ENCODE data around the gene TOB2. TPM values are rescaled to one million over a fixed set of nuclear protein-coding genes. Genes with fewer than 3 reads are reported as not detected.

TOB2 gene
- 46.0 and 46.4 TPM in 2 replicates for total RNA-seq

GRCh38 chr22:41446639-41447434 lies at the start of gene TOB2:
Gene TOB2, minus strand, starts transcription at chr22:41446801. Its CDS starts 9,456 bp downstream, at chr22:41437345.
- Mint-ChIP-seq H3K27me3 (ENCODE audit: insufficient read depth) (peaks cover 2% of the 10 kb centered on the region), H3K36me3 (ENCODE audit: low read depth) (peaks cover 17% of the 10 kb centered on the region), H3K27ac (peak within 1 kb of the TSS; percentile 98), H3K4me1 (ENCODE audit: low read depth) (peaks cover 27% of the 10 kb centered on the region), H3K4me3 (peak within 1 kb of the TSS; percentile 97), H3K9me3 (no peaks in the 10 kb centered on the region)
- DNase-seq (ENCODE audit: low spot score): peak; percentile 94
- intact Hi-C loops (cut with micrococcal nuclease): loop anchor here (1.0 to 10.0 kb wide), 4 partner anchors 174 to 1925 kb away; partner anchors contain the start of genes ATF4, CENPM, DESI1 and NAGA

- Mint-ChIP-seq H3K4me1 (ENCODE audit: low read depth) (no peaks in the 10 kb centered on the region), H3K9me3 (no peaks in the 10 kb centered on the region), H3K36me3 (ENCODE audit: low read depth) (peaks cover 3% of the 10 kb centered on the region), H3K4me3 (no peak overlapping the region), H3K27ac (no peak overlapping the region), H3K27me3 (ENCODE audit: insufficient read depth) (no peaks in the 10 kb centered on the region)
- intact Hi-C loops (cut with micrococcal nuclease): no loop called here
- no peak for DNase-seq (ENCODE audit: low spot score)
These were observed 44.9 kb upstream of the TOB2 start for GRCh38 chr22:41491374-41492100.

- H3K36me3 Mint-ChIP-seq (ENCODE audit: low read depth): peaks cover 3% of the 10 kb centered on the region
- no peaks in the 10 kb centered on the region for H3K27me3 Mint-ChIP-seq (ENCODE audit: insufficient read depth)
- no peaks in the 10 kb centered on the region for H3K9me3 Mint-ChIP-seq
- intact Hi-C loops (cut with micrococcal nuclease): no loop called here
- no peak overlapping the region for H3K27ac Mint-ChIP-seq
- peaks cover 3% of the 10 kb centered on the region for H3K4me1 Mint-ChIP-seq (ENCODE audit: low read depth)
- no peak for DNase-seq (ENCODE audit: low spot score)
- H3K4me3 Mint-ChIP-seq: no peak overlapping the region
These were observed 42.2 kb upstream of the TOB2 start for GRCh38 chr22:41488596-41489385.

GRCh38 chr22:41488076-41488475 lies 41.5 kb upstream of the TOB2 start:
- intact Hi-C loops (cut with micrococcal nuclease): no loop called here
- no peak for DNase-seq (ENCODE audit: low spot score)
- H3K4me3 Mint-ChIP-seq: no peak overlapping the region
- peaks cover 6% of the 10 kb centered on the region for H3K4me1 Mint-ChIP-seq (ENCODE audit: low read depth)
- H3K36me3 Mint-ChIP-seq (ENCODE audit: low read depth): peaks cover 3% of the 10 kb centered on the region
- no peaks in the 10 kb centered on the region for H3K27me3 Mint-ChIP-seq (ENCODE audit: insufficient read depth)
- no peak overlapping the region for H3K27ac Mint-ChIP-seq
- no peaks in the 10 kb centered on the region for H3K9me3 Mint-ChIP-seq

GRCh38 chr22:41487037-41487935 lies 40.7 kb upstream of the TOB2 start:
- intact Hi-C loops (cut with micrococcal nuclease): no loop called here

GRCh38 chr22:41485033-41485432 lies 38.4 kb upstream of the TOB2 start:
- peaks cover 17% of the 10 kb centered on the region for H3K4me1 Mint-ChIP-seq (ENCODE audit: low read depth)
- no peaks in the 10 kb centered on the region for H3K36me3 Mint-ChIP-seq (ENCODE audit: low read depth)
- intact Hi-C loops (cut with micrococcal nuclease): no loop called here
- H3K9me3 Mint-ChIP-seq: no peaks in the 10 kb centered on the region
- DNase-seq (ENCODE audit: low spot score): no peak
- H3K27ac Mint-ChIP-seq: no peak overlapping the region
- no peaks in the 10 kb centered on the region for H3K27me3 Mint-ChIP-seq (ENCODE audit: insufficient read depth)
- H3K4me3 Mint-ChIP-seq: no peak overlapping the region

More at GRCh38 chr22:41487037-41487935, 40.7 kb upstream of the TOB2 start:
- no peak for DNase-seq (ENCODE audit: low spot score)
- peak overlapping the region; percentile 2 for H3K27ac Mint-ChIP-seq
- H3K4me3 Mint-ChIP-seq: no peak overlapping the region
- H3K4me1 Mint-ChIP-seq (ENCODE audit: low read depth): peaks cover 11% of the 10 kb centered on the region
- no peaks in the 10 kb centered on the region for H3K27me3 Mint-ChIP-seq (ENCODE audit: insufficient read depth)
- peaks cover 3% of the 10 kb centered on the region for H3K36me3 Mint-ChIP-seq (ENCODE audit: low read depth)
- H3K9me3 Mint-ChIP-seq: no peaks in the 10 kb centered on the region

GRCh38 chr22:41482319-41482935 lies 35.8 kb upstream of the TOB2 start:
- intact Hi-C loops (cut with micrococcal nuclease): no loop called here
- no peak overlapping the region for H3K4me3 Mint-ChIP-seq
- no peak for DNase-seq (ENCODE audit: low spot score)
- H3K27me3 Mint-ChIP-seq (ENCODE audit: insufficient read depth): no peaks in the 10 kb centered on the region
- H3K9me3 Mint-ChIP-seq: no peaks in the 10 kb centered on the region
- H3K36me3 Mint-ChIP-seq (ENCODE audit: low read depth): no peaks in the 10 kb centered on the region
- H3K27ac Mint-ChIP-seq: peak overlapping the region; percentile 0
- H3K4me1 Mint-ChIP-seq (ENCODE audit: low read depth): peaks cover 33% of the 10 kb centered on the region

GRCh38 chr22:41481925-41482318 lies 35.3 kb upstream of the TOB2 start:
- intact Hi-C loops (cut with micrococcal nuclease): loop anchor here (2.0 kb wide), 1 partner anchor 37 kb away; no protein-coding TSS in a partner anchor
- H3K9me3 Mint-ChIP-seq: no peaks in the 10 kb centered on the region
- H3K36me3 Mint-ChIP-seq (ENCODE audit: low read depth): no peaks in the 10 kb centered on the region
- H3K4me3 Mint-ChIP-seq: no peak overlapping the region
- no peaks in the 10 kb centered on the region for H3K27me3 Mint-ChIP-seq (ENCODE audit: insufficient read depth)
- peaks cover 33% of the 10 kb centered on the region for H3K4me1 Mint-ChIP-seq (ENCODE audit: low read depth)
- DNase-seq (ENCODE audit: low spot score): no peak
- no peak overlapping the region for H3K27ac Mint-ChIP-seq

- Mint-ChIP-seq H3K27ac (no peak overlapping the region), H3K36me3 (ENCODE audit: low read depth) (no peaks in the 10 kb centered on the region), H3K4me1 (ENCODE audit: low read depth) (peaks cover 33% of the 10 kb centered on the region), H3K9me3 (no peaks in the 10 kb centered on the region), H3K4me3 (no peak overlapping the region), H3K27me3 (ENCODE audit: insufficient read depth) (no peaks in the 10 kb centered on the region)
- intact Hi-C loops (cut with micrococcal nuclease): loop anchor here (2.0 kb wide), 1 partner anchor 38 kb away; no protein-coding TSS in a partner anchor
- DNase-seq (ENCODE audit: low spot score): no peak
These were observed 34.7 kb upstream of the TOB2 start for GRCh38 chr22:41481131-41481830.

- Mint-ChIP-seq H3K36me3 (ENCODE audit: low read depth) (no peaks in the 10 kb centered on the region), H3K4me1 (ENCODE audit: low read depth) (peaks cover 33% of the 10 kb centered on the region), H3K27me3 (ENCODE audit: insufficient read depth) (no peaks in the 10 kb centered on the region), H3K4me3 (no peak overlapping the region), H3K27ac (peak overlapping the region; percentile 57), H3K9me3 (no peaks in the 10 kb centered on the region)
- DNase-seq (ENCODE audit: low spot score): no peak
- intact Hi-C loops (cut with micrococcal nuclease): loop anchor here (2.0 kb wide), 1 partner anchor 38 kb away; no protein-coding TSS in a partner anchor
These were observed 33.8 kb upstream of the TOB2 start for GRCh38 chr22:41480397-41480735.

GRCh38 chr22:41479671-41480396 lies 33.2 kb upstream of the TOB2 start:
- Mint-ChIP-seq H3K9me3 (no peaks in the 10 kb centered on the region), H3K27ac (no peak overlapping the region), H3K36me3 (ENCODE audit: low read depth) (no peaks in the 10 kb centered on the region), H3K4me1 (ENCODE audit: low read depth) (peaks cover 33% of the 10 kb centered on the region), H3K4me3 (no peak overlapping the region), H3K27me3 (ENCODE audit: insufficient read depth) (no peaks in the 10 kb centered on the region)
- DNase-seq (ENCODE audit: low spot score): no peak
- intact Hi-C loops (cut with micrococcal nuclease): loop anchor here (2.0 kb wide), 1 partner anchor 39 kb away; no protein-coding TSS in a partner anchor

Measured in activated T-helper 1 cell treated with anti-CD3 and anti-CD28 coated beads, Interleukin-12 subunit alpha, Interleukin-12 subunit beta, Interleukin-2, Interleukin-4 antibody, amounts not matched to agents 30 ng/mL and 10 ng/mL and 1 ng/mL, durations not matched to agents 14 hours and 24 hours and 36 hours (primary cell).